Left ventricle myocardium inferior (tissue), 1 donor: Measurements from ENCODE around the gene PRODH2. TPM values are rescaled to one million over a fixed set of nuclear protein-coding genes. Genes with fewer than 3 reads are reported as not detected.
A peak's percentile ranks its signal among the peaks of the same experiment; 100 is the strongest.

Source experiments
- DNase-seq: peaks from one replicate; pipeline ENCODE4 v3.0.0-alpha.2; 2020
- H3K27ac ChIP-seq: fragments of 200-600 bp; replicated peaks from 2 replicates; pipeline ENCODE4 v1.8.0; 2021
- H3K27me3 ChIP-seq: fragments of 200-600 bp; 2 replicates; pipeline ENCODE4 v1.8.0; 2021; ENCODE audit warnings: low read depth
- H3K36me3 ChIP-seq: fragments of 200-600 bp; 2 replicates; pipeline ENCODE4 v1.8.0; 2021
- H3K4me1 ChIP-seq: fragments of 200-600 bp; 2 replicates; pipeline ENCODE4 v1.8.0; 2021
- H3K4me3 ChIP-seq: fragments of 200-600 bp; 2 replicates; pipeline ENCODE4 v1.8.0; 2021; ENCODE audit warnings: mild to moderate bottlenecking, moderate library complexity
- H3K9me3 ChIP-seq: fragments of 200-600 bp; replicated peaks from 2 replicates; pipeline ENCODE4 v1.8.0; 2021
- CTCF ChIP-seq: fragments of 200-600 bp; IDR thresholded peaks from 2 replicates; pipeline ENCODE4 v1.8.0; 2021; ENCODE audit warnings: antibody characterized with exemption, mild to moderate bottlenecking, borderline replicate concordance
- intact Hi-C: fragments of 100-400 bp; cut with micrococcal nuclease; formaldehyde crosslinking; loops from one replicate; pipeline ENCODE4 v1.11.0; 2022
- total RNA-seq: library from RNA; stranded (reverse); fragmentation: NEBNext Ultra II Directional; extraction: Animal tissue kit (Norgen Biotek cat#: 25700); gene quantifications from one replicate; pipeline ENCODE4 v1.2.1, GENCODE V29; 2021
- donor health status: DM: no; HTN: yes; CAD: no; lungs with severe emphysema.

Gene PRODH2
- total RNA-seq, 1 donor from 2014 or later = not detected

GRCh38 chr19:35755131-35755549, 57.5 kb downstream of the PRODH2 start:
- Histone ChIP-seq H3K4me3 (peak overlapping the region; percentile 100), H3K27ac (peak overlapping the region; percentile 99), H3K9me3 (no peaks in the 10 kb centered on the region), H3K27me3 (no peaks in the 10 kb centered on the region), H3K4me1 (peaks cover 59% of the 10 kb centered on the region), H3K36me3 (peaks cover 19% of the 10 kb centered on the region)
- intact Hi-C loops = no loop called here
- no peak for DNase-seq
- no peak for TF ChIP-seq CTCF

GRCh38 chr19:35754370-35755130, 58.1 kb downstream of the PRODH2 start:
- Histone ChIP-seq H3K27me3 (no peaks in the 10 kb centered on the region), H3K36me3 (peaks cover 19% of the 10 kb centered on the region), H3K9me3 (no peaks in the 10 kb centered on the region), H3K4me3 (peak overlapping the region; percentile 100), H3K4me1 (peaks cover 65% of the 10 kb centered on the region), H3K27ac (peak overlapping the region; percentile 99)
- no peak for DNase-seq
- no peak for TF ChIP-seq CTCF
- intact Hi-C loops = no loop called here

GRCh38 chr19:35753634-35754369, 58.8 kb downstream of the PRODH2 start:
- Histone ChIP-seq H3K4me3 (no peak overlapping the region), H3K27ac (peak overlapping the region; percentile 99), H3K27me3 (no peaks in the 10 kb centered on the region), H3K36me3 (peaks cover 19% of the 10 kb centered on the region), H3K4me1 (peaks cover 65% of the 10 kb centered on the region), H3K9me3 (no peaks in the 10 kb centered on the region)
- TF ChIP-seq CTCF = no peak
- intact Hi-C loops = no loop called here
- no peak for DNase-seq

- H3K9me3 ChIP-seq = no peaks in the 10 kb centered on the region
Observed at GRCh38 chr19:35752746-35753350, 59.8 kb downstream of the PRODH2 start.

More at GRCh38 chr19:35752746-35753350, 59.8 kb downstream of the PRODH2 start:
- no peaks in the 10 kb centered on the region for H3K27me3 ChIP-seq
- TF ChIP-seq CTCF = no peak
- no peak for DNase-seq
- peaks cover 19% of the 10 kb centered on the region for H3K36me3 ChIP-seq
- peaks cover 63% of the 10 kb centered on the region for H3K4me1 ChIP-seq
- no peak overlapping the region for H3K27ac ChIP-seq
- intact Hi-C loops = no loop called here
- no peak overlapping the region for H3K4me3 ChIP-seq
